Right hindlimb (tissue), 1 donor: ENCODE data around the gene PTEN.

Source experiments
- DNase-seq: peaks from one replicate; pipeline ENCODE4 v3.0.0-alpha.2; 2018

Gene PTEN

DNA sequence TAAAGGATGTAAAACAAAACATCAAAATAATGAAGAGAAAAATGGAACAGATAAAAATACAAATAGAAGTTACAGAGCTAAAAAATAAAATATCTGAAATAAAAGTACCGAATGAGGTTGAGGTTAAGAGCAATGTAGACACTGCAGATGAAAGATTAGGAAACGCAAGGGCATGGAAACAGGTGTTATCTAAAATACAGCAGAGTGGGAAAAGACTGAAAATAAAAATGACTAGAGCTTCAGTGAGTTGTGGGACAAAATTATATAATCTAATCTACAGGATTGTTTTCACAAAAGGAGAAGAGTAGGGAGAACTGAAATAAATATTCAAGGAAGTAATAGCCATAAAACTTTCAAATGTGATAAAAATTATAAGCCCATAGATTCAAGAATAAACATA lies 123.8 kb downstream of the PTEN start:
- DNase-seq: no peak

DNA sequence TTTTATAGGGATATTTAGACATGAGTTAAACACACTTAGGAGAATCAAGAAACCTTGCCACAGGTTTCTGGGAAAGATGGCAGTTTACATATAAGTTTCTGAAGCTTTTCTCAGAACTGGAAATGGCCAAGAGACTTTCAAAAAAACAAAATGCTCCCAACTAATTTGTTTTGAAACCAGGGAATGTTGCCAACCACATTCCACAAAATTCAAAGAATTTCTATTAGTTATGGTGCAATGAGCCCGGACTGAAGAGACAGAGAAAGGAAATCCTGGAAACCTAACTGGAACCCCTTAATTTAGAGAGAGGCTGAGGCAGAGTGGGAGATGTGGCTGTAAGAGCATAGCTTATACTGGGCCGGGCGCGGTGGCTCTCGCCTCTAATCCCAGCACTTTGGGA lies 128.5 kb downstream of the PTEN start:
- no peak for DNase-seq

GRCh38 chr10:88004451-88004850 lies 141.0 kb downstream of the PTEN start:
- no peak for DNase-seq

DNA sequence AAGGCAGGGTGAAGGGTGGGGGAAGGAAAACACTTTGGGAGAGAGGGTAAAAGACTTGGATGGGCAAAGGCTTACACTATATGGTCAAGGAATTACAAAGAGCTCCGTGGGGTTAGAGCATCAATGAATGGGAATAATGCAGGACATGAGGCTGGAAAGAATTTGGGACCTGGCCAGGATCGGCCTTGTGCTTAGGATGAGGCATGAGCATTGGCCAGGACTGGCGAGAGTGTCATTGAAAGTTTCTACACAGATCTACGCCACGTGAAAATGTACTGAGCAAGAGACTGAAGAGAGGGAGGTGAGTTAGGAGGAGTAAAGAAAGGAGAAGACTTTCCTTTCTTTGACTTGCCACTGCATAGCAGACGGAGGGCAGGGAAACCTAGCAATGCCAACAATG lies 142.8 kb downstream of the PTEN start:
- DNase-seq: no peak

DNA sequence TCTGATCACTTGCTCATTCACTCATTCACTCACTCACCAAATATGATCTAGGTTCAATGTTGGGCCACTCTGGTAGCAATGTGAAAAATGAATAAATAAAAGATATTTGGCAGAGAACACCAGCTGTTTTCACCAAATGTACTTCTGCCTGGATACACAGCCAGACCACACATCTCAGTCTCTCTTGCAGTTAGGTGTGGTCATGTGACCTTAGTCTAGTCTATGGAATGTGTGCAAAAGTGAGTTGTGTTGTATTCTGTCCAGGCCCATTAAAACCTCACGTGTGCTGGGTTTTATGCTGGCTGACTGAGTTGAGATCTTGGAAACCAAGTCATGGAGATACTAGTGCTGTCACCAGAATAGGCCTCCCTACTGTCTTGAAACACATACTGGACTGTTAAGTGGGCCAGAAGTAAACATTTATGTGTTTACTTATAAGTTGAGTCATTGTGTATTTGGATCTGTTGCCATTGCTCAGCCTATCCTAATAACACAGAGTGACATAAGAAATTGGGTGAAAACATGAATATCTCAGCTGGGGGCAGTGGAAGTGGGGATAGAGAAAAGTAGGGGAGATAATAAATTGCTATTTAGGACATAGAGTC lies 145.5 kb downstream of the PTEN start:
- no peak for DNase-seq

DNA sequence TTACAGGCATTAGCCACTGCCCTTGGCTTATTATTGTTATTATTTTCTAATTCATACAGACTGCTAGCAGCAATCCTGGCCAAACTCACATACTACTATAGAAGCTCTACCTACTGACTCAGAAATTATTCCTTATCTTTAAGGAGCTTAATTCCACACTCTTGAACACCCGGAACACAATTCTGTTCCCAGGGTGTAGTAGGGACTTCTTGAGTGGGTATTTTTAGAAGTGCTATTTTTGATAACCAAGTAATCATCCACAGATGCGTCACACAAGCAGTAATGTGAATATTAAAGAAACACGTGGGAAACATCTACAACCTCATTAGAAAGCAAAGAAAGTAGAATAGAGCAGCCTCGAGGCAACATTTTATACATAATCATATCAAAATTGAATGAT lies 149.2 kb downstream of the PTEN start:
- DNase-seq: no peak

- DNase-seq: no peak
These were observed 154.4 kb downstream of the PTEN start for GRCh38 chr10:88017781-88018180.

DNA sequence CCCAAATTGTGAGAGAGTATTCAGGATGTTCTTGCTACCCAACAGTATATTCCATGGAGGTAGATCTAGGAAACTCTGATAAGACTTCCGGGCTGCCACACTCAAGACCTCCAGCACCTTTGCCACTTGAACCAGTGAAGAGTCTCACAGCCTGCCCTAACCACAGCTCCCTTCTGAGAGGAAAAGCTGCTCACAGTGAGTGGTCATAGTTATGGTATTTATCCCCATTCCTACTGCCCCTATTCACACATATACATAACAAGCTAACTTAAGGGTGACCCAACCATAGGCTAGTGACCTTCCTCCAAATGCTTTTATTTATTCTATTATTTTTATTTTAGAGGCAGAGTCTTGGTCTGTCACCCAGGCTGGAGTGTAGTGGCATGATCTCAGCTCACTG lies 156.3 kb downstream of the PTEN start:
- no peak for DNase-seq
